Stimulated activated CD8-positive, alpha-beta memory T cell treated with anti-CD3 and anti-CD28 coated beads, Interleukin-12 subunit alpha, Interleukin-12 subunit beta, amount 100 ng/mL, for 24 hours (primary cell): ENCODE results near the gene EIF4E1B.

Experiments
- DNase-seq: peaks from one replicate; pipeline ENCODE4 v3.0.0-alpha.2; 2020; ENCODE audit errors: extremely low read depth

Gene EIF4E1B

DNA sequence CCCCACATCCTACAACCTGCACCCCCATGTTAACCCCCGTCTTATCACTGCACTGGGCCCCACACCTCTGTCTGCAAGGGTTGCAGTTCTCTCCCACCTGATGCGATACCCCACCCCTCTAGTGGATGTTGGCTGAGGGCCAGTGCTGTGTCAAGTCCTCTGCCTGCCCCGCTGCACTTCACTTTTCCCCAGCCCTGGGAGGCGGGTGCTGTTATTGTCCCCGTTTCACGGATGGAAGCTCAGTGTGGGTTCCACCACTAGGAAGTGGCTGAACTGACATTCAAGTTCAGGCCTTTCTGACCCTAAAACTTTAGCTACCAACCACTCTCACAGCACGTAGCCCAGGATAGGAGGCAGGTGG is 3.6 kb upstream of the EIF4E1B start:
- no peak for DNase-seq

- DNase-seq = no peak
Measured at GRCh38 chr5:176627582-176627981, 2.9 kb upstream of the EIF4E1B start.

GRCh38 chr5:176628406-176629228 is 1.9 kb upstream of the EIF4E1B start:
- DNase-seq = no peak

DNA sequence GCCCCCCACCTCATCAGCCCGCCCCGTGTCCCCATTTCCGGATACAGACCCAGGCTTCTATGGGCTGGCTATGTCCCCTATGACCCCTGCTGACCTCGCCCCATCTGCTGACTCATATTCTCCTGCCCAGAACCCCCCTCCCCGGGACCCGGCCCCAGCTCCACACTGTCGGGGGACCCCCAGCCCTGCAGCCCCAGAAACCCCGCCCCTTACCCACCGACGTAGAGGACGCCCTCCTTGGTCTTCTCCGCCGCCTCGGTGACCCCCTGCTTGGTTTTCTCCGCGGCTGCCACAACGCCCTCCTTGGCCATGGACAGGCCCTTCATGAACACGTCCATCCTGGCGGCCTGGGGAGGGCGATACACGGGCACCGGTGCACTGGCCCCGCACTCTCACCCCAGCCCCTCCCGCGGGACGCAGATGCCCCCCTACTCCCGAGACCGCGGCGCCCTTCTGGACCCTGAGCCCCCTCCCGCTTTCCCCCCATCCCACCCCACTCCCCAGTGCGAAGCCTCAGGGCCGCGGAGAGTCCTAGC is 1.1 kb upstream of the EIF4E1B start:
- no peak for DNase-seq

DNA sequence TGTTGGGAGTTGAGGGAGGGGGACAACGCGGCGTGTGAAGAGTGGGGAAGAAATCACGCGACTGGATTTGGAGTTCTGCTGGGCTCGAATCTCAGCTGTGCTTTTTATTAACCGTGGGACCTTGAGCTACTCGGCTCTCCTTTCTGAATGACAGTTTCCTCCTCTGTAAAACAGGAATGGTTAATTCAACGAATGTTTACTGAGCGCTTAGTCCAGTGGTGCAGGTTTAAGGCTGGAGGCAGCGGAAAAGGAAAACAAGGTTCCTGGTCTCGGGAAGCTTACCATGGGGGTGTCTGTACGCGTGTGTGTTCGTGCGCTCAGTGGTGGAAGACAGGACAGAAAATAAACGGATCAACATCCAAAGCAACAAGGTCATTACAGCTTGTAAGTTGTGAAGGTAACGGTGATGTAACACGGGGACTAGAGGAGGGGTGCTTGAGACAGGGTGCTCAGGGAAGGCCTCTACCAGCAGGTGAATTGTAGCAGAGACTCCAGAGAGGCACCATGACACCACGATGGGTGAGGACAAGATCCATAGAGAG is 277 bp downstream of the EIF4E1B start:
- no peak for DNase-seq

DNA sequence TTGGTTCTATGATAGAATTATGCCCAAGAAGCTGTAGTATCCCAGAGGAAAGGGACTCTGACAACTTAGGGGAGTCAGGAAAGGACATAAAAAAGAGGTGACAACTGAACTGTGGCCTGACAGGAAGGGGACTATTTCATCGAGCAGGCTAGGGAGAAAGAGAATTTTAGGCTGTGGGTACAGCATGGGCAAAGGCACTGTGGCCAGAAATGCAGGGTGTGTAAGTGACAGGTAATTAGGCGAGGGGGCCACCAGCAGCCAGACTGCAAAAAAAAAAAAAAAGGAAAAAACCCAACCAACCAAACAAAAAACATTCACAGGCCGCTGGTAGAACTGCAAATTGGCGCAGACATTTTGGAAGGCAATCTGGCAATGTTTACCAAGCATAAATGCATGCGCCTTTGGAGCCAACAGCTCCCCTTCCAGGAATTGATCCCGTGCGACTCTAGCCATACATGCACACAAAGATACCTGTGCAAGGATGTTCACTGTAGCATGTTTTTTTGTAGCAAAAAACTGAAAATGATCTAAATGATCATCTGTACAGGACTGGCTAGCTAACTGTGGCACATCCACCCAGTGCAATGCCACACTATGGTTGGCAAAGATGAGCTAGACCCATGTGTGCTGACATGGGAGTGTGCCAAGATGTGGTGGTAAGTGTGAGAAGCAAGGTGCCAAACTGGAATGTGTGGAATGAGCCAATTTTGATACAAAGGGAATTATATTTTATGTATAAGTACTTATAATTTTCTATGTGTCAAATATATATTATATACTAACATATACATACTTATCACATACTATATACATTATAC is 1.1 kb downstream of the EIF4E1B start:
- DNase-seq = no peak

- no peak for DNase-seq
Measured at GRCh38 chr5:176632745-176633144, 2.3 kb downstream of the EIF4E1B start.

DNA sequence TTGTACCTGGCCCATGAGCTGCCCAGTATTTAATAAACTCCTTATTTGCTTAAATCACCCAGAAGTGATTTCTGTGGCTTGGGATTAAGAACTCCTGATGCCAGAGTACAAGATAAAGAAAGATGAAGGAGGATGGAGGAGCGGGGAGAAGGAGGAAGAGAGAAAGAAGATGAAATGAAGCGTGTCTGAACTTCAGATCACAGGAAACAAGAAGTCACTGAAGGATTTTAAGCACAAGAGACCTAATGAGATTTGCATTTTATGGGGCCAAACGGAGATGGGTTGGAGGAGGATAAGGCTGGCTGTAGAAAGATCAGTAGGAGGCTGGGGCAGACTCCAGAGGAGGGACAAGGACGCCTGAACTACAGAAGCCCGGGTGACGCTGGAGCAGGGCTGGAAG is 3.1 kb downstream of the EIF4E1B start:
- no peak for DNase-seq

DNA sequence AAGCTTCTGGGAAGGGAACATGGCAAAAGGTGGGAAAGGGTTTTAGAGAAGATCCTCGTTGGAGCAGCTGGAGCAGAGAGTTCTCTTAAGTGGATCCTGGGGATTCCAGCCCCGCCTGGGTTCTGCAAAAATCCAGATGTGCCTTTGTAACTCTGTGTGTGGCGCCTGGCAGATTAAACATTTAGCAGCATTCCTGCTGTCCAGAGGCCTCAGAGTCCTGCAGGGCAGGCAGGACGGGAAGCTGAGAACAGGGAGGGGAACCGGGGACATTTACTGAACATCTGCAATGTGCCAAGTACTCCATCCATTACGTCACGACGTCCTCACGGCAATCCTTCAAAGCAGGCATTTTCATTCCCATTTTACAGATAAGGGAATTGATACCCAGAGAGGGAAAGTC is 6.0 kb downstream of the EIF4E1B start:
- DNase-seq = no peak

- no peak for DNase-seq
Measured at GRCh38 chr5:176637556-176637955, 7.1 kb downstream of the EIF4E1B start.

GRCh38 chr5:176638437-176638836 is 8.0 kb downstream of the EIF4E1B start:
- no peak for DNase-seq

DNA sequence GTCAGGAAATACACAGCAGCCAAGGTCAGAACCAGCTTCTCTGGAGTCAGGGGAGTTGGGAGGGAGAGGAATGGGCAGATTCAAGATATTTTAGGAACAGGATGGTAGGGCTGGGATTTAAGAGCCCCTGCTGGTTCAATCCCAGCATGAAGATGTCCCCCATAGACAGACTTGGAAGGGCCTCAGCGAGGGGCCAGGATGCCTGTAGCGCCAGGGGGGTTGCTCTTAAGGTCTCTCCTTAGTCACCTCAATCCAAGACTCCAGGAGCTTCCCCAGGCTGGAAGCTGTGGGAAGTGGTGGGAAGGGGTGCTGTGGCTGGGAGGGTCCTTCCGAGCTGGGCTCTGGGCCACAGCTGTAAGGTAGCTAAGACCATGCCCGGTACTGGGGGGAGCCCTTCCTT is 8.7 kb downstream of the EIF4E1B start:
- DNase-seq = no peak

GRCh38 chr5:176639981-176640380 is 9.5 kb downstream of the EIF4E1B start:
- DNase-seq = no peak

DNA sequence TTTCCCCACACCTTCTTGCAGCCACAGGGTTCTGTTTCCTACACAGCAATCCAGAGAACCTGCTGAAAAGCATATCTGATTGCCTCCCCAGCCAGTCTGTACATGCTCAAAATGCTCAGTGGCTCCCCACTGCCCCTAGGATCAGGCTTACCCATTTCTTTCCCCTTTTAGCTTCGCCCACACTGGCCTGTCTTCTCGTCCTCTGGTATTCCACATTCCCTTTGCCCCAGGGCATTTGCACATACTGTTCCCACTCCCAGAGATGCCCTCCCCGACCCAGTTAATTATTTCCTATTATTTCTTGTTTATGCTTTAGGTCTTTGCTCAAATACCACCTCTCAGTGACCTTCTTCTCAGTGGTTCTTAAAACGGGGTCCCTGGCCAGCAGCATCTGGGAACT is 10.1 kb downstream of the EIF4E1B start:
- no peak for DNase-seq

DNA sequence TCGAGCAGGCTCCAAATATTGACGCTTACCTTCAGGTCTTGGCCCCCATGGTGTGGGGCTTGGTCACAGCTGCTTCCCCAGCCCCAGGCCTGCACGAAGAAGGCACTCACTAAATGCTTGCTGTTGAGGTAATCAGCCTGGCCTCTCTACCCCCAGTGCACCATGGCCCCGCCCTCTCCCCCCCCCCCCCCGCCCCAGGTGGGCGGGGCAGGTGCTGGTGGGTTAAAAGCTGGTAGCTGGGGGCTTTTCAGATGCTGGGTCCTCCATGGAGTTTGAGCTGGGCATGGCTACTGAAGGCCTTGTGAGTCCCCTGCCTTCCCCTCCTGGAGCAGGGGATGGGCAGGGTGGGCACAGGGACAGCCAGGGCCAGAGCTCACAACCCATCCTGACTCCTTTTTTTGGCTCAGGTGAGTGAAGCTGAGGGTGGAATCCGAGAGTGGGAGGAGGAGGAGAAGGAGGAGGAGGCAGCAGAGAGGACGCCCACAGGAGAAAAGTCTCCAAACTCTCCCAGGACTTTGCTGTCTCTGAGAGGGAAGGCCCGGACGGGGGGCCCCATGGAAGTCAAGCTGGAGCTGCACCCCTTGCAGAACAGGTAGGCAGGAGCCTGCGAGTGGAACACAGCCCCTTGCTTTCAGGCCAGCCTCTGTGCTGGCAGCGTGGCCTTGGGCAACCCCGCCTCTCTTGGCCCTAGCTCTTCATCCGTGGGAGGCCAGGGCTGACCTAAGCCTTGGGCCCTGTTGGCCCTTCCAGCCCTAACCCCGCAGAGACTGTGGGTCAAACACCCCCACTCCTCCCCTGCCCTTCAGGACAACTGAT is 12.4 kb downstream of the EIF4E1B start:
- DNase-seq = no peak

DNA sequence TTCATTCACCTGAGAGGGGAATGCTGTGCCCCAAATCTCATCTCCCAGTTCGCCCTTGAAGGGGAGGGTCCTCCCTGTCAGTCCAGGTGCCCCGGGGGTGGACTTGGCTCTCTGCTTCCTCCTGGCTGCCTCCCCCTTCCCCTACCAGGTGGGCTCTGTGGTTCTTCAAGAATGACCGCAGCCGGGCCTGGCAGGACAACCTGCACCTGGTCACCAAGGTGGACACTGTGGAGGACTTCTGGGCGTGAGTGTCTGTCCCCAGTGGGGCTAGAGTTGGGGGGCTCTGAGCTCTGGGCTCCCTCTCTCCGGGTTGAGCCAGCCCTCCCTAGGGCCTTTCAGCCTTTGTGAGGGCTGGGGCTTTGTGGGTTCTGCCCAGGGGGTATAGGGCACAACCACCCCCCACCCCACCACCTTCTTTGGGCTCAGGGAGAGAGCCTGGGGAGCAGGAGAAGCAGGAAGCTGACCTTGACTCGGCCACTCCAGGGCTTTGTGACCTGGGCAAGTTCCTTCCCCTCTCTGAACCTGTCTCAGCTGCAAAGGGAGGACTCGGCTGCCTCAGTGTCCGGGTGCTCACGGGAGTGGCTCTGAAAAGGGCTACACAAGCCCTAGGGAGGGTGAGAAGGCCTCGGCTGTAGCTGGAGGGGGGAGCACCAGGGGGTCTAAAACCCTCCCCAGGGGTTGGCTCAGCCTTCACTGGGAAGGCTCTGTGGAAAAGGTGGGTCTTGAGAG is 13.2 kb downstream of the EIF4E1B start:
- DNase-seq = no peak

DNA sequence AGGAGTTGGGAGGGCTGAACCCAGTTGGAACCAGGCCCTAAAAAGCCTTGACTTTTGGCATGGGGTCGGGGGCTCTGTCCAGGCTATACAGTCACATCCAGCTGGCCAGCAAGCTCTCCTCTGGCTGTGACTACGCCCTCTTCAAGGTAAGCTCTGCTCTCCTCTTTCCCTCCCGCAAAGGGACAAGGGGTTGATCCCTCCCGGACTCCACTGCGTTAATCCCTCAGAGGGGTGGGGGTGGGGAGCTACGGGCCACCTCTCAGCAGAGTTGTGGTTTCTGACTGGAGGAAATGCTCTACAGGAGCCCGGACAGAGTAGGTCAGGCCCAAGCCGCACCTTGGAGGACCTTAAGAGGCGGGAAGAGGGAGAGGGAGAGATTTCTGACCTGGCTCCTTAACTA is 13.8 kb downstream of the EIF4E1B start:
- DNase-seq = no peak

GRCh38 chr5:176644878-176645670 is 14.6 kb downstream of the EIF4E1B start:
- no peak for DNase-seq

GRCh38 chr5:176646049-176646706 is 15.7 kb downstream of the EIF4E1B start:
- DNase-seq = no peak

GRCh38 chr5:176646707-176647029 is 16.2 kb downstream of the EIF4E1B start:
- no peak for DNase-seq
